Right lobe of liver (tissue), 4 donors: ENCODE results near the gene CDC42EP5.

Experiments
- CTCF ChIP-seq, 4 donors: fragments of 200-600 bp in 3 of 4; fragments of 450-650 bp in 1 of 4; IDR thresholded peaks; one replicate each; pipeline versions ENCODE4 v1.5.1 to v1.8.0; 2016 to 2022; ENCODE audit warnings: antibody characterized with exemption in 4 of 4, mild to moderate bottlenecking in 2 of 4
- POLR2A ChIP-seq: fragments of 450-650 bp; IDR thresholded peaks from one replicate; pipeline ENCODE4 v1.6.1; 2017; ENCODE audit warnings: antibody characterized with exemption, mild to moderate bottlenecking
- donor health status: DM: no; HTN: no; CAD: no.
- donor health status: DM: no; HTN: no; CAD: no.
- donor health status: DM: no; HTN: yes; CAD: no.

DNA sequence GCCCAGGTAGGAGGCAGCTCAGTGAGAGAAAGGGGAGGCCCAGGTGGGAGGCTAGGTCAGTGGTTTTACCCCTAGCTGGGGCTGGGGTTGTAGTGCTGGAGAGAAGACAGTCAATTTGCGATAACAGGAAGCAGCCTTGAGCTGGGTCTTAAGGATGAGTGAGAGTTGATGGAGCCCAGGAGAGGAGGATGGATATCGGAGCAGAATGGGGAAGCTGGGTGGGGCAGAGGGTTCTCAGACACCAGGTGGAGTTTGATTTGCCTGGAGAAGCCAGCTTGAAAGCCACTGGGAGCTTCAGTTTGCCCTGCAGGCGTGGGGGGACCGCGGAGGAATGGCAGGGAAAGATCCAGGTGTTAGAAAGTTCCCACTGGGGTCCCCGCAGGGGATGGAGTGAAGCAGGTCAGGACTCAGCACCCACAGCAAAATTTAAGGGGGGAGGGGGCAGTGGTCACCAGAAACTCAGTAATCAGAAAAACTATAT is 836 bp upstream of the CDC42EP5 start:
- TF ChIP-seq CTCF (IDR thresholded peaks at IDR 0.05), result no peak
- no peak for TF ChIP-seq POLR2A
